ENCODE measurements around the gene RHBG. TPM values are rescaled to one million over a fixed set of nuclear protein-coding genes. Genes with fewer than 3 reads are reported as not detected.

The RHBG gene
- polyA plus RNA-seq, 1 donor (not counting 4 experiments of a cell fraction or from before 2014, with no cell fraction given): not detected

DNA sequence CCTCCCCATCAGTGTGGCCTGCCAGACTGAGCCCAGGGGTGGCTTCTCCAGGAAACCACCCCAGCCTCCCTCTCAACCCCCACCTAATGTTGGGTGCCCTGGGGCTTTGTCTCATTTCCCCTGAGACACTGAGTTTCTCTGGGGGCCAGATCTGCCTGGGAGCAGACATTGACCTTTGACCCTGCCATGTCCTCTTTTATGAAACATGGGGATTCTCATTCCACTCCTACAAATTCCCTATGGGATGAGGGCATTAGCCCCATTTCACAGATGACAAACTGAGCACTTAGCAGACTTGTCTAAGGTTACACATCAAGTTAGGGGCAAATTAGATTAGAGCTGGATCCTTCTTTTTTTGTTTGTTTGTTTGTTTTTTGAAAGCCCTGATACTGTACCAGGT is 24.1 kb downstream of the RHBG start:
- TF ChIP-seq, protein P1, sequence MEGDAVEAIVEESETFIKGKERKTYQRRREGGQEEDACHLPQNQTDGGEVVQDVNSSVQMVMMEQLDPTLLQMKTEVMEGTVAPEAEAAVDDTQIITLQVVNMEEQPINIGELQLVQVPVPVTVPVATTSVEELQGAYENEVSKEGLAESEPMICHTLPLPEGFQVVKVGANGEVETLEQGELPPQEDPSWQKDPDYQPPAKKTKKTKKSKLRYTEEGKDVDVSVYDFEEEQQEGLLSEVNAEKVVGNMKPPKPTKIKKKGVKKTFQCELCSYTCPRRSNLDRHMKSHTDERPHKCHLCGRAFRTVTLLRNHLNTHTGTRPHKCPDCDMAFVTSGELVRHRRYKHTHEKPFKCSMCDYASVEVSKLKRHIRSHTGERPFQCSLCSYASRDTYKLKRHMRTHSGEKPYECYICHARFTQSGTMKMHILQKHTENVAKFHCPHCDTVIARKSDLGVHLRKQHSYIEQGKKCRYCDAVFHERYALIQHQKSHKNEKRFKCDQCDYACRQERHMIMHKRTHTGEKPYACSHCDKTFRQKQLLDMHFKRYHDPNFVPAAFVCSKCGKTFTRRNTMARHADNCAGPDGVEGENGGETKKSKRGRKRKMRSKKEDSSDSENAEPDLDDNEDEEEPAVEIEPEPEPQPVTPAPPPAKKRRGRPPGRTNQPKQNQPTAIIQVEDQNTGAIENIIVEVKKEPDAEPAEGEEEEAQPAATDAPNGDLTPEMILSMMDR (optimal IDR thresholded peaks at IDR 0.05 in 1 of 3, IDR thresholded peaks at IDR 0.05 in 1 of 3, conservative IDR thresholded peaks at IDR 0.05 in 1 of 3; ENCODE audit: extremely low read depth in 1 of 3, insufficient read depth in 2 of 3, low read length in 3 of 3): no peak
- TF ChIP-seq EZH2 (IDR thresholded peaks at IDR 0.05; ENCODE audit: low read length): no peak
- dilution Hi-C loops (cut with MboI; ENCODE audit: extremely low pct_ligation_motif_present, low sequenced_read_pairs): no loop called here
- no peaks in the 10 kb centered on the region for H3K9me1 ChIP-seq (ENCODE audit: control insufficient read depth, extremely low read depth, insufficient read depth, low read length)
- H3K27me3 ChIP-seq (ENCODE audit: control insufficient read depth, extremely low read depth, insufficient read depth, low read length): peaks cover 23% of the 10 kb centered on the region
- H3K4me3 ChIP-seq (ENCODE audit: control insufficient read depth in 2 of 3, extremely low read depth in 1 of 3, insufficient read depth in 2 of 3, low read depth in 1 of 3, low read length in 3 of 3): no peak overlapping the region
- FAIRE-seq (no peak), DNase-seq (ENCODE audit: low read depth, low spot score) (no peak)
- no peaks in the 10 kb centered on the region for H4K20me1 ChIP-seq (ENCODE audit: control insufficient read depth, extremely low read depth, insufficient read depth, low read length)
- no peak overlapping the region for H2AFZ ChIP-seq (ENCODE audit: control insufficient read depth, low read length)
- no peaks in the 10 kb centered on the region for H3K9me3 ChIP-seq (ENCODE audit: control insufficient read depth, low read depth, low read length)
- H3K4me2 ChIP-seq (ENCODE audit: control insufficient read depth, extremely low read depth, insufficient read depth, low read depth, low read length): no peak overlapping the region
- no peaks in the 10 kb centered on the region for H3K4me1 ChIP-seq (ENCODE audit: control insufficient read depth, extremely low read depth, insufficient read depth, low read length)
- no peak overlapping the region for H3K9ac ChIP-seq (ENCODE audit: control insufficient read depth, extremely low read depth, insufficient read depth, low read length)
- H3K27ac ChIP-seq (ENCODE audit: control insufficient read depth, insufficient read depth, low read length): no peak overlapping the region
- H3K79me2 ChIP-seq (ENCODE audit: control insufficient read depth, insufficient read depth, low read length): no peaks in the 10 kb centered on the region
- no peaks in the 10 kb centered on the region for H3K36me3 ChIP-seq (ENCODE audit: control insufficient read depth in 2 of 2, extremely low read depth in 1 of 2, insufficient read depth in 2 of 2, low read length in 2 of 2)

DNA sequence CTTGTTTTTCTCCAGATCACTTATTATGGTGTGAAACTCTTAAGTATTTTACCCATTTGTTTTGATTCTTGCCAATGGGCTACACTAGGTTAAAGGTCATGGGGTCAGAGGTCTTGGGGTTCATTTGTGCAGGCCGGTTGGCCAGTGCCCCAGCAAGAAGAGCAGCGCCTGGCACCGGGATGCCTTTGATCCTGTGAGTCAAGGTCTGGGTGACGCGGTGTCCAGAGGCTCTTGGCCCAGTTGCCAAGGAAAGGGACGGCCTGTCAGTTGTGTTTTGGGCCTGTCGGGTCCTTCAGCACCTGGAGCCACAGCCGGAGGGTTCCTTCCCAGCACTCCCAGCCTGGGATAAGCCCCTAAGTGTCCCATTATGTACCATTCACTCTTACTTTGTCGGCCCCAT is 25.1 kb downstream of the RHBG start:
- FAIRE-seq (no peak), DNase-seq (ENCODE audit: low read depth, low spot score) (no peak)
- Histone ChIP-seq H2AFZ (ENCODE audit: control insufficient read depth, low read length) (no peak overlapping the region), H3K27me3 (ENCODE audit: control insufficient read depth, extremely low read depth, insufficient read depth, low read length) (peaks cover 13% of the 10 kb centered on the region), H3K4me2 (ENCODE audit: control insufficient read depth, extremely low read depth, insufficient read depth, low read depth, low read length) (no peak overlapping the region), H4K20me1 (ENCODE audit: control insufficient read depth, extremely low read depth, insufficient read depth, low read length) (no peaks in the 10 kb centered on the region), H3K9ac (ENCODE audit: control insufficient read depth, extremely low read depth, insufficient read depth, low read length) (no peak overlapping the region), H3K36me3 (ENCODE audit: control insufficient read depth in 2 of 2, extremely low read depth in 1 of 2, insufficient read depth in 2 of 2, low read length in 2 of 2) (no peaks in the 10 kb centered on the region), H3K4me1 (ENCODE audit: control insufficient read depth, extremely low read depth, insufficient read depth, low read length) (no peaks in the 10 kb centered on the region), H3K27ac (ENCODE audit: control insufficient read depth, insufficient read depth, low read length) (no peak overlapping the region), H3K79me2 (ENCODE audit: control insufficient read depth, insufficient read depth, low read length) (no peaks in the 10 kb centered on the region), H3K4me3 (ENCODE audit: control insufficient read depth in 2 of 3, extremely low read depth in 1 of 3, insufficient read depth in 2 of 3, low read depth in 1 of 3, low read length in 3 of 3) (no peak overlapping the region), H3K9me3 (ENCODE audit: control insufficient read depth, low read depth, low read length) (no peaks in the 10 kb centered on the region), H3K9me1 (ENCODE audit: control insufficient read depth, extremely low read depth, insufficient read depth, low read length) (no peaks in the 10 kb centered on the region)
- TF ChIP-seq, protein P1 (optimal IDR thresholded peaks at IDR 0.05 in 1 of 3, IDR thresholded peaks at IDR 0.05 in 1 of 3, conservative IDR thresholded peaks at IDR 0.05 in 1 of 3; ENCODE audit: extremely low read depth in 1 of 3, insufficient read depth in 2 of 3, low read length in 3 of 3): no peak
- TF ChIP-seq EZH2 (IDR thresholded peaks at IDR 0.05; ENCODE audit: low read length): no peak
- dilution Hi-C loops (cut with MboI; ENCODE audit: extremely low pct_ligation_motif_present, low sequenced_read_pairs): no loop called here

Measured in keratinocyte (primary cell).